SIG-M5 treated with dmso at 0.1 percent for 504 hours (cell line): Measurements from ENCODE around the gene STYXL1.

Experiments
- DNase-seq: peaks from one replicate; lab custom pipeline; 2025; ENCODE audit not compliant: unreplicated experiment; lab: John Stamatoyannopoulos, UW

The STYXL1 gene

DNA sequence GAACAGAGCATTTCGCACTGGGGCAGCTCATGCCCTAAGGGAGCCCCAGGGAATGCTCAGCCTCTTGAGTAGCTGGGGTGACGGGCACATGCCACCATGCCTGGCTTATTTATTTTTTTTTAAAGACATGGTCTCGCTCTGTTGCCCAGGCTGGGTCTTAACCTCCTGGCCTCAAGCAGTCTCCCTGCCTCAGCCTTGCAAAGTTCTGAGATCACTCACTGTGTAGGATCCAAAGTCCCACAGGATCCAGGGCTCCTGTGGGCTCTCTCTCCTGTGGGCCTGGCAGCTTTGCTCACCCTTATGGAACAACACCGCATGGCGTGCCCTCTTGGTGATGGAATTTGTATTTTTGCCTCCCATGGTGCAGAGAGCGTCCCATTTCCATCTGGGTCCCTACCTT is 87.4 kb downstream of the STYXL1 start:
- no peak for DNase-seq

DNA sequence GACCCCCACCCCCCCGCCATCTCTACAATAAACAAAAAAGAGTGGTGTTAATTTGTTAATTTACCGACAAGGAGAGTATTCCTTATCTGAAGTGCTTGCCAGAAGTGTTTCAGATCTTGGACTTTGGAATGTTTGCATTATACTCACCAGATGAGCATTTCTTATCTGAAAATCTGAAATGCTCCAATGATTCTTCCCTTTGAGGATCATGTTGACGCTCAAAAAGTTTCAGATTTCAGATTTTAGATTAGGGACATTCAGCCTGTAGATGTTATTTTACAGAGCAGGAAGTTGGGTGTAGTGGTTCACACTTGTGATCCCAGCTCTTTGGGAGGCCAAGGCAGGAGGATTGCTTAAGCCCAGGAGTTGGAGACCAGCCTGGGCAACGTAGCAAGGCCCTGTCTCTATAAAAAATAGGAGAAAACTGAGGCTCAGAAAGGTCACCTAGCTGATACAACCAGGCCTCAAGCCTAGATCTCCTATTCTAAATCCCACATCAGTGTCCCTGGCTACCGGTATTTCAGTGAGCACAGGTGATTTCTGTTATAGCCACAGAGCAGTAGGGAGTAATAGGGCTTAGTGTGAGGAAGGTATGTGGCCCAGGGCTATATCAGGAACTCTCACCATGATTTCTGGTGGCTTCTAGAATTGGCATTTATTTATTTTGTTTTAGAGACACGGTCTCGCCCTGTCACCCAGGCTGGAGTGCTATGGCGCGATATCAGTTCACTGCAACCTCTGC is 88.8 kb downstream of the STYXL1 start:
- no peak for DNase-seq

DNA sequence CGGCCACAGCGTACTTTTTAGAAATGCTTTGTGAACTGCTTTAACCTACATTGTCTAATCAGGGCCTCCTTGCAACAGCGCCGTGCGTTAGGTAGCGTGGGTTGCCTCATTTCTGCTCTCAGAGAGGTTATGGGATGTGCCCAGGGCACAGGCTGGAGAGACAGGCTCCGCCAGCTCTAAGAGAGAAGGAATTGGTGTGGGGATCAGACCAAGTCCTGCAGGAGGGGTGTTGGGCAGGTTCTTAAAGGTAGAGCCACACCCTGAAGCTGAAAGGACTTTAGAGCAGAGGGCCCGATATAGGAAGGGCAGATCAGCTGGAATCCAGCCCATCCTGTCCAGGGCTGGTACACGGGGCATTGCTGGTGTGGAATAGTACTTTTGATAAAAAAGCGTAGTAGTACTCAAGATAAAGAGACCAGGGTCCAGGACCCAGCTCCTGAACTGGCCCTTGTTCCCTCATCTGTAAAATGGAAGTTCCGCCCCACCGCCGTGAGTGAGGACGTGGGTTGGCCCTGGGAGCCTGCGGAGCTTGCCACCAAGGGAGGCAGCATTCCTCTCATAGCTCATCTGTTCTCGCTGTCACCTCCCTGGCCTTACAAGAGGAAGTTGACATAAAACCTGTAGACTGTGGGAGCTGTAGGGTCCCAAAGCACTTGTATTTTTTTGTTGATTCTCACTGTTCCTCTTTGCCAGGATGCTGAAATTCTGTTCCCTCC is 90.6 kb downstream of the STYXL1 start:
- DNase-seq, result peak; percentile 50

DNA sequence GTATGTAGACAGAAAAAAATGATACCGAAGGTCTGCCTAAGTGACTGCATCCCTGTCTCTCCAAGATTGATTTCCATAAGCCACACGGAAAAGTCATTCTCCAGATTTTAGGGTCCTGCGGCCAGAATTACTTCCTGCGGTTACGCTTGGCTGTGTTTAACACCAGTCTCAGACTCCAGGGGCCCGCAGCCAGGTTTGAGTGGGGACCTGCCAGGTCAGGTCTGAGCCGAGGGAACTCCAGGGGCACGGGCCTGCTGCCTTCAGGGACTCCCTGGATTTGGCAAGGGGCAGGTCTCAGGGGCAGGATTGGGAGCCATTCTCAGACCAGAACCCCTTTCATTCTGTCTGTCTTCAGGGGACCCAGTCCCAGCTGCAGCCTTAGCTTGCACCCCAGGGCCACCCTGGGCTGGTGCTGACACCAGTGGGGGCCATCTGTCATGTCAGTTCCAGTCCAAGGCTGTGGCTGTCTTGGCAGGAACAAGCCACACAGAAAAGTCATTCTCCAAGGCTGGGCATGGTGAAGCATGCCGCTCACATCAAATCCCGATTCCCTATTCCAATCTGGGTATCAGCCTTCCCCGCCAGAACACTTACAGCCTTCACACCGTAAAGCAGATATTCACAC is 92.4 kb downstream of the STYXL1 start:
- DNase-seq, result no peak

DNA sequence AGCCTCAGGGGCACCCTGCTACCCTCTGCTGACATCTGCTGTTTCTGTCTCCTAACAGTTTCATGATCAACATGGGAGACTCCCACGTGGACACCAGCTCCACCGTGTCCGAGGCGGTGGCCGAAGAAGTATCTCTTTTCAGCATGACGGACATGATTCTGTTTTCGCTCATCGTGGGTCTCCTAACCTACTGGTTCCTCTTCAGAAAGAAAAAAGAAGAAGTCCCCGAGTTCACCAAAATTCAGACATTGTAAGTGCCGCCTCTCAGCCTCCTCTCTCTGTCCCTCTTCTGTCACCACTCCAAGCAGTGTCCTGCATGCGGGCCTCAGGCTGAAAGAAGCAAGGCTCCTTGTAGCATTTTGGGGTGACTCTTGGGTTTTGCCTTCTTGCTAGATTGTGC is 93.9 kb downstream of the STYXL1 start:
- DNase-seq, result no peak

DNA sequence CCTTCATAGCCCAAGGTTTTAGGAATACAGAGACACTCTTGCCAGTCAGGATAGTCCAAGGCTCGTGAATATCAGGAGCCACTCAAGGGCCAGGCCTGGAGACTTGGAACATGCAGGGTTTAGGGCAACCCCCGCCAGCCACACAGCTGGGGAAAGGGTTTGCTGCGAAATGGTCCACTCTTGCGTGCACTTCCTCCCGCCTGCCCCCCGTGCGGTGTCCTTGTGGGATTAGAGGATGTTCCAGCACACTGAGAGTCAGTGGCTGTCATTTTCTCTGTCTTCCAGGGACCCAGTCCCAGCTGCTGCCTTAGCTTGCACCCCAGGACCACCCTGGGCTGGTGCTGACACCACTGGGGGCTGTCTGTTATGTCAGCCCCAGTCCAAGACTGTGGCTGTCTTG is 94.4 kb downstream of the STYXL1 start:
- no peak for DNase-seq

DNA sequence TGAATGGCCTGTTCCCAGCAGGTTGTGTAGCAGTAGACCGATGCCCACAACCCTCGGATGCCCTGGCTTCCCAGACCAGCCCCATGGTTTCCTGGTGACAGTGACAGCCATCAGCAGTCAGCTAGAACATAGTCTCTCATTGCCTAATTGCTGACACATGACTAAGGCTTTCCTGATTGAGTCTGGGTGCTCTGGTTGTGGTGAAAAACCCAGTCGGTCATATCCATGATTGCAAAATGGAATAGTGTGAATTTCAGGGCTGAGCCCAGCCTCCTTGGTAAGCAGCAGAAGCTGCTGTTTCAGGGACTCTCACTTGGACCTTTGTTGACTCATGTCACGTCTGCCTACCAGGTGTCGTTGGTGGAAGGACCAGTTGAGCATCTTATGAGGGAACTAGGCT is 96.3 kb downstream of the STYXL1 start:
- DNase-seq, result peak; percentile 95

DNA sequence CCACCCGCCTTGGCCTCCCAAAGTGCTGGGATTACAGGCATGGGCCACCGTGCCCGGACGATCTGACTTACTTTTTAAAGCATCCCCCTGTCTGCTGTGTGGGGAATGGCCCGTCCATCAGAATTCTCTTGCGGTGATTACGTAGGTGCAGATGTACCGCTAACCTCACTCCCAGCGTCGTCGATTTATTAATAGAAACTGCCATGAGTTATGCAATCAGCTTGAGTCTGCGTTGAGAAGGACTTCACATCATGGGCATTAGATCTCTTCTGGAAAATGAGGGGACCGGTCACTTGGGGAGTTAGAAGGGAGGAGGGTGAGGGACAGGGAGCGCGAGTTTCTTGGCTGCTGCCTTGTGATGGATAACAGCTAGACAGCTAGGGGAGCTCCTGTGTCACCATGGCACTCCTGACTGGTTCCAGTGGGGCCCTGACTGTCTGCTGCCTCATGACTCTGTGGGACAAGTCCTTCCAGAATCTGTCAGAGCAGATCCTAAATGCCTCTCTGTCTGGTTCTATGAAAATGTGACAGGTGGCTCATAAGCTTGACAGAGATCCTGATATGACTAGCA is 97.6 kb downstream of the STYXL1 start:
- DNase-seq, result peak; percentile 18

DNA sequence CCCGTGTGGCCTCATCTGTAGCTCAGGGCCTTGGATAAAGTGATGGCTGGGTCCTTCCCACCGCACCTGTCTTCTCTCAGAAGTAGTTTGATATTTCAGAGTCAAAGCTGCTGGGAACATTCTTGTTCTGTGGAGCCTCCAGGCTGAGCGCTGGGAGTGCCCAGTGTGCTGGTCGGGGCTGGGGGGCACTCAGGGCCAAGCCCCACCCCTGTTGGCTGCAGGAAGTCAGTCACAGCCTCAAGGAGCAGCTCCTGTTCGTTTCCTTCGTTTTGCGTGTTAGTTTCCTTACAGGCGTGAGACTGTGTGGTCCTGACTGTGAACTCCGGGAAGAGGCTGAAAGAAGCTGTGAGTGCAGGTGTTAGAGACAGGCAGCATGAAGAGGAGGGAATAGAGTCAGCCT is 99.6 kb downstream of the STYXL1 start:
- DNase-seq, result no peak
